ENCODE measurements around the gene SMIM23.
"Not testable (repeated sequence)": the region's sequence is repeated elsewhere in the genome, so short reads cannot be mapped to it uniquely, and the experiment has no call there.

The SMIM23 gene

GRCh38 chr5:171774418-171774817, 11.2 kb upstream of the SMIM23 start:
- DNase-seq: no peak

DNA sequence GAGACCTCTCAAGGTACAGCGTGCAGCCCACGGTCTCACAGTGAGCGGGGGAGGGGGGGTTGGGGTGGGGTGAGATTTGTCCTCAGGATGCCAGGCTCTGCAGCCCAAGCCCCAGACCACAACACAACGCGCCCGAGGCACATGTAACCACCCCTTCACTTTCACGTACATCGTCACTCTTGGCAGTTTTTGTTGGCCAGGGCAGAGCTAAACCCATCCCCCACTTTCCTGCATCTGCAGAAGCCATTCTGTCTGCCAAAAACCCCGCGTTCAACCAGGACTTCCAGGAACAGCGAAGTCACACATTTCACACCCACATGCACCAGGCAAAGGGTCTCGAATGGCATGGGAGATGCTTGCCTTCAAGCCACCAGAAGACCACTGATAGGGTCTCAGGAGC, 9.4 kb upstream of the SMIM23 start:
- DNase-seq: no peak

GRCh38 chr5:171776770-171777759, 8.6 kb upstream of the SMIM23 start:
- no peak for DNase-seq

- not testable (repeated sequence) for DNase-seq
These were observed 3.9 kb upstream of the SMIM23 start for GRCh38 chr5:171781744-171782143.

- DNase-seq: no peak
These were observed 3.2 kb upstream of the SMIM23 start for GRCh38 chr5:171782332-171782966.

GRCh38 chr5:171783051-171783450, 2.6 kb upstream of the SMIM23 start:
- no peak for DNase-seq

DNA sequence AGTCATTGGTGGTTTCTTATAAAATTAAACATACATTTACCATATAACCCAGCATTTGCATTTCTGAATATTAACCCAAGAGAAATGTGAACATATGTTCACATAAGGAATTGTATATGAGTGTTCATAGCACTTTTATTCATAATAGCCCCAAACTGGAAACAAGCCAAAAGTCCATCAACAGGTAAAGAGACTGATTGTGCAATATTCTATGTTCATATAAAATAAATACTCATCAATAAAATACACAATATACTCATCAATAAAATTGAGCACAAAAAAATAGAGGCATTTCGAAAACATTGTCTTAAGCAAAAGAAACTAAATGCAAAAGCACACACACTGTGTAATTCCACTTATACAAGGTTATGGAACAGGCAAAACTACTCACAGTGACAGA, 3.7 kb downstream of the SMIM23 start:
- DNase-seq: no peak

DNA sequence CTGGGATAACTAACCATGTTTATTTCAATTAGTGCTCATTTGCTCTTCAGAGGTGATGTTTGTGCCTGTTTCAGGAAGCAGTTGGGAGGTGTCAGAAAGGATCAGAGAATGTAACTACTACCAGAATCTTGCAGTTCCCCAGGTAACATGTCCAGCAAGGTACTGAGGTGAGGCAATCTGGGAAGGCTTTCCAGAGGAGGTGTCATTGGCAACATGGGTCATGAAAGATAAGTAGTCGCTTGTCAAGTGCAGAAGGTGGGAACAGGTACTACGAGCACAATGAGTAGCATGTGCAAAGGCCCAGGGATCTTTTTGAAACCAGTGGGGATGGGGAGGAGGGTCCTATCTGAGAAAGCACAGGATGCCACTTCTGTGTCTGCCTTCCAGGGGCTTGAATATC, 4.8 kb downstream of the SMIM23 start:
- no peak for DNase-seq

DNA sequence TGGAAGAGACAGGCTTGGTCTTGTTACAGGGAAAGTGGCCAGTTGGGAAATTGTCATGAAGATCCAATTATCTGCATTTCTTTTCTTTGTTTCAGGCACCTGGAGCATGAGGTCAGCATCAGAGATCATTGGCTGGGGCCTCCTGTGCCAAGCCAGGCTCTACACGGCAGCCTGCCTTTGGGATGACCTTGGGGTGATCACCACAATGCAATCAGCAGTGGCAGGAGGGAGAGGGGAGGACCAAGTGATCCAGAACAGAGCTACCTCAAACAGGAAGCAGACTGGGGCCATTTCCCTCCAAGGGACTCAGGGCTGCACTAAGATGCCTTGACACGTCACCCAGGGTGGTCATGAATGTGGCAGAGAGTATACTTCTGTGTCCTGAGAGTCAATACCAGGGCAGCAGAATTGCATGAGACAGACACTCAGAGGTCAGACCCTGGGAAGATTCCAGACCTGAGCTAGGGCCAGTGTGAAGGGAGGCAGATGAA, 8.9 kb downstream of the SMIM23 start:
- no peak for DNase-seq

GRCh38 chr5:171795381-171795780, 9.8 kb downstream of the SMIM23 start:
- no peak for DNase-seq

DNA sequence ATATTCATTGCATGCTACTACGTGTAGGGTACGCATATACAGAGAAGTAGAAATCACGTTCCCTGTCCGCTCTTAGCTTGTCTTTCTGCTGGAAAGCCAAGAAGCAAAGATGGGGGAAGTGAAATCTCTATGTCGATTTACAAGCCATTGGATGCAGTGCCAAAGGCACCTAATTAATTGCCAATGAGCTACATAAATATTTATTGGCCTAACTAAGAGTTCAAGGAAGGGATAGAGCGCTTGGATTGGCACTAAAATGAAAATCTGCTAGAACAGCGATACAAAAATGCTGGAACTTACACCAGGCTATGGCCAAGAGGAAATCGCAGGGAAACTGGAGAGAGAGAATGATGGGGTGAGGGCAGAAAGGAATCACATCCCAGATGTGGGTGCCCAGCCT, 10.8 kb downstream of the SMIM23 start:
- DNase-seq: no peak

GRCh38 chr5:171797543-171797942, 11.9 kb downstream of the SMIM23 start:
- no peak for DNase-seq

- DNase-seq: no peak
These were observed 12.8 kb downstream of the SMIM23 start for GRCh38 chr5:171798418-171798817.

DNA sequence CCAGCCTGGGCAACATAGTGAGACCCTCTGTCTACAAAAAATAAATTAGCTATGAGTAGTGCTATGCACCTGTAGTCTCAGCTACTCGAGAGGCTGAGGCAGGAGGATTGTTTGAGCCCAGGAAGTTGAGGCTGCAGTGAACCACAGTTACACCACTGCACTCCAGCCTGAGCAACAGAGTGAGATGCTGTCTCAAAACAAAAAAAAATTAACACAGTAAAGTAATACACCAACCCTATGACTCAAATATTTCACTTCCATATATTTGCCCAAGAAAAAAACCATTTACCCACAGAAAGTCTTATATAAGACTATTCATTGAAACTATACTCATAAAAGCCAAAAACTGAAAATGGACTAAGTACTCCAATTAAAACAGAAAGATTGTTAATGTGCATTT, 16.2 kb downstream of the SMIM23 start:
- no peak for DNase-seq

DNA sequence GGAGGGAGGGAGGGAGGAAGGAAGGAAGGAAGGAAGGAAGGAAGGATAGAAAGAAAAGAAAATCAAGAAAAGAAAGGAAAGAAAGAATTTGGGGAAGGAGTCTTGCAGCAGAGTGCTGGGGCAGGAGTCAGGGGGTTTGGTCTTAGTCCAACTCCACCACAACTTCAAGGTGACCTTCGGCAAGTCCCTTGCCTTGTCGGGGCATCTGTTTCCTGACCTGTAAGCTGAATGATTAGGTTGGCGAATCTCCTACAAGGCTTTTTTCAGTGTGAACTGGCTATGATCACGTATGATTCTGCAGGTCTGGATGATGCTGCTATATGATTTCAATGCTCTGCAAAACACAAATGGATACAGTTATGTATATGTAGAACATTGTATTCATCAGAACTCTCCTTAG, 20.1 kb downstream of the SMIM23 start:
- DNase-seq: no peak

DNA sequence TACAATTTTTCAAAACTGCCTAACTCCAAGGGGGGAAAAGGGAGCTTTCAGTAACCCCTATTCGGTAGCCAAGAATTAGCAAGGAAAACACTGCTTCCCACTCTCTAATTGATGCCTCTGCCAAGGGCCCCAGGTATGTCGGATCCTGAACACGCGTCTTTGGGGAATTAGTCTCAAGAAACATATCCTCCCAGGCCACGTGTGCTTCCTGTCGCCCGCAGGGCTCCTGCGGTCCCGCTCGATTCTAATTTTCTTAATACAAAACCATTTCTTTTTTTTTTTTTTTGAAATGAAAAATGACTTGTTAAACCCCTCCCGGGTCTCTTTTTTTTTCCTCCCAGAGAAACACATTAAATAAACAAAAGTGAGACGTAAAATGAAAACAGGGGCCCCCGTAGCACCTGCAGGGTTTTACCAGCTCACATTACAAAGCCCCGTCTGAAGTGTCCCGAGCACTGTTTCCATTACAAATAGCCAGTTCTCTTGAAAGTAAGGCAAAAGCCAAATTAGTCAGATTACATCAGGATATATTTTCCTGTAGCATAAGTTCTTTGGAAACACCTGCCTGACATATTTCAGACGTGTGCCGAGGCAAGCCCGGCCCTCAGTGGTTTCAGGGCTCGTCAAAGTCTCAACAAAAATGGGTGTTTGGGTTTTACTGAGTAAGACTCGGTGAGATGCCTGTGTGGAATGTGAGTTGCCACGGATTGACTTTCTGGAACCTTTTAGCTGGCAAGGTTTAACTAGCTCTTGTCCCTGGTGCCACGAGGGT, 21.5 kb downstream of the SMIM23 start:
- DNase-seq: no peak

DNA sequence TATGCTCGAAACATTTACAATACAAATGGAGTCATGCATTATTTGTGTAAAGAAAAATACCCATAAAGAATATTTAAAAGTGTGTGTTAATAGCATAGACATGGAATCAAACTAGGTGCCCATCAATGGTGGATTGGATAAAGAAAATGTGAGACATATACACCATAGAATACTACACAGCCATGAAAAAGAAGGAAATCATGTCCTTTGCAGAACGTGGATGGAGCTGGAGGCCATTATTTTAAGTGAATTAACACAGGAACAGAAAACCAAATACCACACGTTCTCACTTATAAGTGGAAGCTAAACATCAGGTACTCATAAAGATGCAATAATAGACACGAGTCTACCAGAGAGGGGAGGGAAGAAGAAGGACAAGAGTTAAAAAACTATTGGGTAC, 22.8 kb downstream of the SMIM23 start:
- no peak for DNase-seq

GRCh38 chr5:171808951-171809350, 23.3 kb downstream of the SMIM23 start:
- DNase-seq: no peak

DNA sequence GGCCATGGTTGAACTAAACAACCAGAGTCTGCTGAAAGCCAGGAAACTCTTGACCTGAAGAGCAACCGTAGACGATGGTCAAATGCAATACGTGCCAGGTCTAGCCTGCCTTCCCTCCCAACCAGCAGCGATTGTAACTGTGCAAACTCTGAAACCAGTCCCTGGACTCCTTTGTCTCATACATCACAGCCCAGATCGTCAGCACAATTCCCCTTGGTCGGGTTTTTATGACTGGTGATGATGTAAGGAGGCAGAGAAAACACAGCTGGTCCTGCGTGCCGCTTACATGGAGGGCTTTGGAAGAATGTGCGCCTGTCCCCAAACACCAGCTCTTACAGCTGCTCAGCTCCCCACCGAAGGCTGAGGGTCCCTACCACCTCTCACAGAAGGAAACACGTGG, 24.6 kb downstream of the SMIM23 start:
- DNase-seq: no peak

DNA sequence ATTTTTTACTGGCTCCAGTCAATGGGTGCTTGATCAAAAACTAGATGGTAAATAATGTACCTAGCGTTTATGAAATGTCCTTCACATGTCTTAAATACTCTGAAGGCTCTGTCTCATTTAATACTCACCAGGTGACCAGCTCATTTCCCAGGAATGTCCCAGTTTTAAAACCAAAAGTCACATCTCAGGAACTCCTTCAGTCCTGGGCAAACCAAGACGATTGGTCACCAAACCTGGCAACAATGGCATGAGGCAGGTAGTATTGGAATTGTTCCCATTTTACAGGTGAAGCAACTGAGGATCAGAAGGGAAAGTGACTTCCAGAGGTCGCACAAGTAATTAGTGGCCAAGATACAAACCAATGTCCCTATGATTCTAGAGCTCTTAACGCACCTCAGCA, 27.7 kb downstream of the SMIM23 start:
- no peak for DNase-seq

- DNase-seq: no peak
These were observed 28.3 kb downstream of the SMIM23 start for GRCh38 chr5:171813813-171814490.

- DNase-seq: no peak
These were observed 31.0 kb downstream of the SMIM23 start for GRCh38 chr5:171816666-171817065.

- DNase-seq: no peak
These were observed 34.9 kb downstream of the SMIM23 start for GRCh38 chr5:171820561-171820960.
